GM04504 (cell line): ENCODE measurements around the gene CDH6.

Experiments
- DNase-seq: peaks from one replicate; pipeline ENCODE4 v3.0.0-alpha.2; 2012; ENCODE audit warnings: low read depth

CDH6 gene

DNA sequence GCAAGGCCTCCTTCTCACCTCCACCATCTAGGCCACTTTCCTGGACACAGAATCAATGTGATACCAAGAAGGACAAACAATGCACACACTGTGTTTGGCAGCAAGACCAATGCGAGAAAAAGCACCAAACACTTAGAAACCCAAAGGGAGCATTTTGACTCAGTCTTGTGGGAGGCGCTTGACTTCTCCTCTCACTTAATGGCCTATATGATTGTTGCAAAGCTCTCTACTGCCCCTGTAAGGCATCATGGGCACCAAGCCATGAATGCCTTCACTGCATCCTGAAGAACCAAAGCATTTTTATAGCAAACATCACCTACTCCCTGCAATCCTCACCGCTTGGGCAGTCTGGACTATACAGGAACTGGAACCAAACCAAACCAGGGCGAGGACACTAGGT is 57.5 kb downstream of the CDH6 start:
- no peak for DNase-seq

DNA sequence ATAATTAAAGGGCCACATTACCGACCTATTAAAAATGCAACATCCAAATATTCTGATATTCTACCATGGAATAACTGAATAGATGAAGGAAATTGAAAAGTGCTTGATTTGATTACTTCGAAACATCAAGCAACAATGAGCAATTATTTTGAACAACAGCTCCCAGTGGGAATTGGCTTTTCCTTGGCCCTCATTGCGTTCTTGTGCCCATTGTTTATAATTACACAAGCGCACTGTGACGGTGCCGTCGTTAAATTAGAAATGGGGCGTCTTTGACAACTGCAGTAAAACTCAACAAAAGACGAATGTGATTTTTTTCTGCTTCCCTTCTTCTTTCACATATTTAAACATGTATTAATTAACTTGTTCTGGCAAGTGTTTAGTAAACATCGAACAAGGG is 61.6 kb downstream of the CDH6 start:
- no peak for DNase-seq

DNA sequence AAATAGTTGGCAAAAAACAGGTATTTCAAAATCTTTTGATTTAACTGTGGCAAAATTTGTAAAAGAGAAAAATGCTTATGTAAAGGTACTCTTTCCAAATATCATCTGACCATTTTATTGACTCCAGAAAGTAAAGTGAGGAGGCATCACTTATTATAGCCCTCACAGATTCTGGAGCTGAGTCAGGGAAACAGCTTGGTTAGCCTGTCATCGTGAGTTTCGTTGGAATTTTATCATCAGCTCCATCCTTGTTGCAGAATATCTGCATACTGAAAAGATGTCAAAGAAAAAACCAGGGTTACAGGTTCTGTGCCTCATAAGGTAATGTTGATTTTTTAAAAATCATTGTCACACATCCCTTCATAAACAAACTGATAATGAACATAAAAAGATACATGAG is 74.8 kb downstream of the CDH6 start:
- DNase-seq, result no peak

DNA sequence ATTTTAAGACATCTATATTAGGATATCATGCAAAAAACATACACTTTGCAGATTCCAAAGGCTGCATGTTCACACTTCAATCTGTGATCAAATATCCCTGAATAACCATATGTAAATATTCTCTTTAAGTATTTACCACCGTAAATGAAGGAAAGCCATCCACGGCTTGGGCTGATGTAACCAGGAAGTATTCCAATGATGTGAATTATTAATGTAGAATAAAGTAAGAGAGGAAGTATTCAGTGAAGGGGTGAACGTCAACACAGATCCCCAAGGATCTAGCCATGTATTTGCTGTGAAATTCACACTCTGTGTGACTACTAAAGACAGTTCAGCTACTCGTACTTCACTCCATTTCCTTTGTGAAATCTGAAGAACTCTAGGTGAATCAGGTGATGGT is 75.2 kb downstream of the CDH6 start:
- no peak for DNase-seq

DNA sequence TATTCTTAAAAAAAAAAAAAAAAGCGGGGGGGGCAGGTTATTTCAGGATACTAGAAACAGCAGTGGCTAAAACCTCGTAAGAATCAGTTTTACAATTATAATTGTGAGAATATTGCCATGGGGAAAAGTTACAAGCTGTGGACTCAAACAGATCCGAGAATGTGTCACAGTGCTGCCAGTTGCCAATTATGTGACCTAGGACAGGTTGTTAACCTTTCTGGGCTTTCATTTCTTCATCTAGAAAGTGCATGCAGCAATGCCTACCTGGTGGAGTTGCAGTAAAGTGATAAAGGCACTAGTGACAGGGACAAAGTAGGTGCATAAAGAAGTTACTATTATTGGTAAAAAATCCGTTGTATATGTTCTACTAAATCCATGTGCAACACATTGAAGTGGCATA is 75.8 kb downstream of the CDH6 start:
- DNase-seq, result no peak

DNA sequence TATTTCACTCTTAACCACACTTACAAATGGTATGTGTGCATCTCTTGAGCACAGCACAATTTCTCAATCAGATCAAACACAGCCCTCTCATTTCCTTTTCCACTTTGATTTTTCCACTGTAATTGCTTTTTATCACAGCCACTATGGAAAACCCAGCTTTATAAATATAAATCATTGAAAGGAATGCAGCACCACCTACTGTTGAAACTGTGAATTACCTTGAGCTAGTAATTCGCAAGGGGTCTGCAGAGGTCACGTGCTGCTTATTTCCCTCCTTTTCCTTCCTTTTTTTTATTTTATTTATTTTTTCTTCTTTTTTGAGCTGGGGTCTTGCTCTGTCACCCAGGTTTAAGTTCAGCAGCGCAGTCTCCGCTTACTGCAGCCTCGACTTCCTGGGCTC is 76.9 kb downstream of the CDH6 start:
- DNase-seq, result no peak

DNA sequence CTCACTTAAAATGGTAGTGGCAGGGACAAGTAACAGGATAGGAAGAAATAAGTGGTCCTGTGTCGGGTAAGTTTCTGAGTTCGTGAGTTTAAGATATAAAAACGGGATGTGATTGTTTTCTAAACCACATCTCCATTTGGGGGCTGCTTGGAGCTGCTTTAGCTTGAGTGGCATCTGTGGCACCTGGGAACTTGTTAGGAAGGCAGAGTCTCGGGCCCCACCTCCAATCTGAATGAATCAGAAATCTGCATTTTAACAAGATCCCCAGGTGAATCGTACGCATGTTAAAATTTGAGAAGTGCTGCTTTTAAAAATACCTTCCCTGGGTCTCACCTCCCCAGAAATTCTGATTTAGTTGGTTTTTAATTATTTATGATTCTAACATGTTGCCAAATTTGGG is 78.1 kb downstream of the CDH6 start:
- DNase-seq, result no peak

DNA sequence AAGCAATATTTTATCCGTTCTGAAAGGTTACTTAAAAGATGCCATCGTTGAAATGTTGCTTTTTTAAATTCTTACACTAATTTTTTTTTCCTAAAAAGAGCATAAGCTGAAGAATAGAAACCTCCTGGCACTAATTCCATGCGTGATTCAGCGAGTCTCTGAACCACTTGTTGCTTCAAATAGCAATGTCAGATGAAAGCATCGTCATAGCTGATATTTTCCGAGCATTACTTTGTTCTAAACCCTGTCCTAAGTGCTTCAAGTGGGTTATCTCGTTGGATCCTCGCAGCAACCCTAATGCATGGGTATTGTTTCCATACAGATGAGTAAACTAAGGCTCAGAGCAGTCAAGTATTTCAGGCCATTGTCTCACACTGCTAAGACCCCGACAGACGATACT is 79.7 kb downstream of the CDH6 start:
- DNase-seq, result no peak

DNA sequence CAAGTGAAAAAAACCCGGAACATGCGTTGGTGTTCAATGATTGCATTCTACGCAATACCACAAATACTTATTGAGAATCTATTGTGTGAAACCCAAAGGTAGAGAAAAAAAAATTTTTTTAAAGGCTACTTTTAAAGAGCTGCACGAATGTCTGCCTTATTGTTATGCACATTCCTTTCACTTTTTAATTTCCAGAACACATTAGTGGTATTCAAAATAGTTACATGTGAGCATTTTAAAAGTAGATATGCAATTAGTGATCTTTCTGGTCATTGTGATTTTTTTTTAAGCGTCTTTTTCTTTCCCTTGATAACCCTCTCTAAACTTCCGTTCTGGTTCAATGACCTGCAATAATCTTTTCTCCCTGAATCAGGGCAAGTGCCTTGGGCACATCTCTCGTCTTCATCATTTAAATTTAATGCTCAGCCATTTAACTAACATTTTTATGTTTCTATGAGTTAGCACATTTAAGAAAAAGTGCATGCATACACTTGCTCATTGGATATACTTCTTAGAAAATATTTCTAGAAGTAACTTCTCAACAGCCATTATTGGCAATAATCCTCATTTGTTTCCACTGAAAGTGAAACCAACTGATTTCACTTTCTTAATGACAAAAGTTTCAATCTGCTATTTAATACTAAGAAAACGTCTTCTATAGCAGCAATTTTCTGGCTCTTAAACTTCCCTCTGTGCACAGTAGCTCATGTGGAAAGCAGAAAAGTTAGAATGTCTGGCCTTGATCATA is 80.3 kb downstream of the CDH6 start:
- no peak for DNase-seq

DNA sequence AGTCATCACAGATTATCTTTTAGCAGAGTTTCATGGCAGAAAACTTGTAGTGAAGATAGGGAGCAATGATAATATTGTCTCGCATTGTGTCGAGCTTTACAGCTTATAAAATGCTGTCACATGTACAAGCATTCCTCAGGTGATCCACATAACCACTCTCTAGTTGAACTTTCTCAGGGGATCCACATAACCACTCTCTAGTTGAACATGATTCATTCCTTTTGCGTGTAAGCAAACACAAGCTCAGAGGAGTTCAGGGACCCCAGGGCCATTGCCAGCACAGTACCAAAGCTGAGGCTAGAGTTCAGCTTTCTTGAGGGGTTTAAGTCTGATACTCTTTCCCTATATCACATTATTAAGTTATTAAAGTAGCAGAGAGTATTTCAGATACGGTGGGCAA is 86.7 kb downstream of the CDH6 start:
- no peak for DNase-seq

DNA sequence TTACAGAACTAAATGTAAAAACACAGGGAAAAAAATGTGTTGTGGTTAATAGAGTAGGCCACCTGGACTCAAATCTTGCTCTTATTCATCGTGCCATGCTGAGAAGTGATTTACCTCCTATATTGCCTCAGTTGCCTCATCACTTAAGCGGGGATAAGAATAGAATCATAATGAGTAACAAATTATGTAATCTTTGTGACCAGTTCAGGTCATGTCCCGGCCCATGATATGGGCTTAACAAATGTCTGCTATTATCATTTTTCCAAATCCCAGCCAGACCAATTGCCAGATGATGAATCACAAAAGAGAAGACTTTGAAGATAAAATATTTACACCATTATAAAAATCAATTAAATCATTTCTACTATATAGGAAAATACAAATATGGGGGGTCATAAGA is 89.8 kb downstream of the CDH6 start:
- DNase-seq, result no peak

DNA sequence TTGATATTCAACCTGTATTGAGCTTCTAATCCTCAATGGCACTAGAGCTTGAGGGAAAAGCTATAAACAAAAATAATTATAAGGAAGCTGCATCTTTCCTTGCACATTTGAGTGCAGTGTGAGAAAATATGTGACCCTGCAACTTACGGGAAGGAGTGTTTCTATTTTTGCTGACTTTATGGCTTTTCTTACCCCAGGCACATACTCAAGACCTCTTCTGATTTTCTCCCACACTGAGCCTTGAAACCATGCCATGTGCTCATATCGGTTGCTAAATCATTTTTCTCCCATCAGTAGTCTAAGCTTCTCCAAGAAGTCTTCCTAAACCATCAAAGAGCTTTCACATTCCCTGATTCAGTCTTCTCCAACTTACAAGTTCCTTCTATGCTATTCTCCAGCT is 91.5 kb downstream of the CDH6 start:
- no peak for DNase-seq

DNA sequence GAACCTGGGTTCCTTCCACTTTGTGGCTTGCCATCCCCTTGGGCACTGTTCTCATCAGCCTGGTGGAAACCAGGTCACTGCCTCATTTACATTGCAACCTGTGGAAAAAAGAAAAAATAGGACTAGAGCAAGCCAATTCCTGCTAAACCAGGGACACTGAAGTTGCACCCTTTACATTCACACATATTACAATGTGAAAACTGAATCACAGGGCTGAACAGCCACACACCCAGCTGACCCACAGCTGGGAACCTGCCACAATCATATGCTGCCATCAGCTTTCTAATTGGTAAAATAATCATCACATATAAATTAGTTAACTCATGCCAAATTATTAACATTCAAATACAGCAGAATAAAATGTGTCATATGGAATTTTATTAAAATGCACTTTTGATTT is 94.5 kb downstream of the CDH6 start:
- no peak for DNase-seq

DNA sequence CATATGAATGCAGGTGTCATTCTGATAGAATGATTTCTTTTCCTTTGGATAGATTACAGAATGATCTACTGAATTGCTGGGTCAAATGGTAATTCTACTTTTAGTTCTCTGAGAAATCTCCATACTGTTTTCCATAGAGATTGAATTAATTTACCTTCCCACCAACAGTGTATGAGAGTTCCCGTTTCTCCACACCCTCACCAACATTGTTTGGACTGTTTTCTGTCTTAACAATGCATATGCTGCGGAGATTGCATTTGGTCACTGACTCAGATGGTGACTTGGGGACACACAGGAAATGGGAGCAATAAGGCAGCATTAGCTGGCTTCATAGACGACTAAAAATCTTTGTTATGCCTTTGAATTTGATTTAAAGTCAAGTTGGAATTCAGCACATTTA is 95.9 kb downstream of the CDH6 start:
- no peak for DNase-seq

DNA sequence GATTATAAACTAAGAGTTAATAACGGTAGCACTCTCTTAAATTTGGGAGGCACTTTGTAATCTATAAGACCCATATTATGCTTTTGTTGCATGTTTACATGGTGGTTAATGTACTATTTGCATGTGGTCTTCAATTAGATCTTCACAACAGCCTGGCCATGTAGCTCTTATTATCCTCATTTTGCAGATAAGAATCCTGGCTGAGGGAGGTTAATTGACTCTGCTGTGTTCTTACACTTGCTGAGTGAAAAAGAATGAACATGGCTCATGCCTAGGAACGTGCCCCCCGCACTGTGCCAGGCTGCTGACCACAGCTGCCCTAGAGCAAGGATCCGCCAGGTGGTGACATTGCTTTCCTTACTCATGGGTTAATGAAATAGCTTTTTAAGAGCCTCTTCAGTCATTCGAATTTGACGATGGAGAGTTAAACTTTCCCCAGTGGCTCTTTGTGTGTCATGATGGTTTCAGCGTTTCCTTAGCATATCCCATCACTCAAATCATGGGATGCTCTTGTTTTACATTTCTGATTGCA is 97.9 kb downstream of the CDH6 start:
- no peak for DNase-seq

DNA sequence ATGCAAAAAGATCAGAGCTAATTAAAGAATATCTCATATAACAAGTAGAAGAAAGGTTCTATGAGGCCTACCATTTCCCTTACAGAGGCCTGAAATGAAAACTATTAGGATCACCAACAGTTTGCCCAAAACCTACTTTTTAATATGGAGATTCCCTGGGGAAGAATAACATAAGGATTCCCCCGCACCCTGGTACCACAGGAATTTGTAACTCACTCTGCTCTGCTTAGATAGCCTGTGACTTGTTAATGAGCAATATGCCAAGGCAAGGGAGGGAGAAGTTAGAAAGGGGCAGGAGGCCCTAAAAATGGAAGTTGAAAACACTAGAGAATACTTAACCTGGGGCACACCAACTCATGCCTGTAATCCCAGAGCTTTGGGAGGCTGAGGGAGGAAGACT is 107.0 kb downstream of the CDH6 start:
- no peak for DNase-seq

DNA sequence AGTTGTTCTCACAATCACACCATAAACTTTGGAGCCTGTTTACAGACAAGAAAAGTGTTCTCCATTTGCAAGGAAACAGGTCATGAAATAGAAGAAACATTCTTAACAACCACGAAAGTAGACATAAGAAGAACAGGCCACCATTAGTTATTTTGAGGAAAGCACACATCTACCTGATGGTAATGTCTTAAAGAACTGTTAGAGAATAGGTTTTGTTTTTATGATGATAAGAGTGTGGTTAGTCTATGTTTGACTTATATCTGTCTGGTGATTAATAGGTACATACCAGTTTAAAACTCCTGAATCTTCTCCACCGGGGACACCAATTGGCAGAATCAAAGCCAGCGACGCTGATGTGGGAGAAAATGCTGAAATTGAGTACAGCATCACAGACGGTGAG is 108.3 kb downstream of the CDH6 start:
- no peak for DNase-seq

DNA sequence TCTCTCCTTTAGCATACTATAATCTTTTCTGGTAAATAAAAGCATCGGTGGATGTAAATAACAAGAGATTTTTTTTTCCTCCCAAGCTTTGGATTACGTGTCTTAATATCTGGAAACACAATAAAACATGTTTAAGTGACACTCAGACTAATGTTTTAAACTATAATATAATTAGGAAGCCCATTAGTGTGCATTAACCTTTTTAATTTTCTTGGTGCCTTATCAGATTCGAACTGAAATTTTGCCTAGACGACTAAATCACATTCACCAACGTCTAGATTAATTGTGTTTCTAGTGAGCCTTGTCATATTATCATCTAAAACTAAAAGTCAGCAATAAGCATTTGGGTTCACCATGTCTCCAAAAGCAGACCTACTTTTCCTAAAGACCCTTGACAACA is 110.2 kb downstream of the CDH6 start:
- DNase-seq, result no peak

DNA sequence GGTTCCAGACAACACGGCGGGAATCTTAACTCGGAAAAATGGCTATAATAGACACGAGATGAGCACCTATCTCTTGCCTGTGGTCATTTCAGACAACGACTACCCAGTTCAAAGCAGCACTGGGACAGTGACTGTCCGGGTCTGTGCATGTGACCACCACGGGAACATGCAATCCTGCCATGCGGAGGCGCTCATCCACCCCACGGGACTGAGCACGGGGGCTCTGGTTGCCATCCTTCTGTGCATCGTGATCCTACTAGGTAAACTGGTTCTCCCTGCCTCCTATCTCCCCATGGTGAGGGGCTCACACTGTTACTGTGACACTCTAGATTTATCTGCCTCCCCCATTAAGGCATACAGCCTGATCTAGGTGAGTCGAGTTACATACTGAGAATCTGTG is 124.2 kb downstream of the CDH6 start:
- DNase-seq, result no peak

DNA sequence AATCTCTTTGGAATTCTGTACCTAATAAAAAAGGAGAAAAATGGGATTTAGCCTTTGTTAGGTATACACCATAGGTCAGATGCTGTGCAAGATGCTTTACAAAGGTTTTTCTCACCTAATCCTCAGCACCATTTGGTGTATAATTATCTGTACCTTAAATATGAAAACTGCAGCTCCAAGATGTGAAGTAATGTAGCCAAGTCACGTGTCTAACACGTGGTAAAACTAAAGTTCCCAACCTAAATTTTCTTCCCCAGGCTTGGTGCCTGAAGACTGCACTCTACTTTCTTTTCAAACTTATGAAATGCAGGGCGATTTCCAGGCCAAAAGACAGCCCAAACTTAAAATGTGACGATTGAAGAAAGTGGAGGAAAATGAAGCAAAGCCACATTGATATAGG is 125.8 kb downstream of the CDH6 start:
- DNase-seq, result no peak

DNA sequence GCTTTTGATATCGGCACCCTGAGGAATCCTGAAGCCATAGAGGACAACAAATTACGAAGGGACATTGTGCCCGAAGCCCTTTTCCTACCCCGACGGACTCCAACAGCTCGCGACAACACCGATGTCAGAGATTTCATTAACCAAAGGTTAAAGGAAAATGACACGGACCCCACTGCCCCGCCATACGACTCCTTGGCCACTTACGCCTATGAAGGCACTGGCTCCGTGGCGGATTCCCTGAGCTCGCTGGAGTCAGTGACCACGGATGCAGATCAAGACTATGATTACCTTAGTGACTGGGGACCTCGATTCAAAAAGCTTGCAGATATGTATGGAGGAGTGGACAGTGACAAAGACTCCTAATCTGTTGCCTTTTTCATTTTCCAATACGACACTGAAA is 129.5 kb downstream of the CDH6 start:
- DNase-seq, result no peak

DNA sequence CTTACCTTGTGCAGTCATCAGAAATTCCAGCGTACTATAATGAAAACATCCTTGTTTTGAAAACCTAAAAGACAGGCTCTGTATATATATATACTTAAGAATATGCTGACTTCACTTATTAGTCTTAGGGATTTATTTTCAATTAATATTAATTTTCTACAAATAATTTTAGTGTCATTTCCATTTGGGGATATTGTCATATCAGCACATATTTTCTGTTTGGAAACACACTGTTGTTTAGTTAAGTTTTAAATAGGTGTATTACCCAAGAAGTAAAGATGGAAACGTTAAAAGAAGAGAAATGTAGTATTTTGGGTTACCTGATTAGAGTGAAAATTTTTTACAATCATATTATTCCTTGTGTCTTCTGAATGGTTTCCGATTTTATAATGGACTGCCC is 131.4 kb downstream of the CDH6 start:
- DNase-seq, result no peak

DNA sequence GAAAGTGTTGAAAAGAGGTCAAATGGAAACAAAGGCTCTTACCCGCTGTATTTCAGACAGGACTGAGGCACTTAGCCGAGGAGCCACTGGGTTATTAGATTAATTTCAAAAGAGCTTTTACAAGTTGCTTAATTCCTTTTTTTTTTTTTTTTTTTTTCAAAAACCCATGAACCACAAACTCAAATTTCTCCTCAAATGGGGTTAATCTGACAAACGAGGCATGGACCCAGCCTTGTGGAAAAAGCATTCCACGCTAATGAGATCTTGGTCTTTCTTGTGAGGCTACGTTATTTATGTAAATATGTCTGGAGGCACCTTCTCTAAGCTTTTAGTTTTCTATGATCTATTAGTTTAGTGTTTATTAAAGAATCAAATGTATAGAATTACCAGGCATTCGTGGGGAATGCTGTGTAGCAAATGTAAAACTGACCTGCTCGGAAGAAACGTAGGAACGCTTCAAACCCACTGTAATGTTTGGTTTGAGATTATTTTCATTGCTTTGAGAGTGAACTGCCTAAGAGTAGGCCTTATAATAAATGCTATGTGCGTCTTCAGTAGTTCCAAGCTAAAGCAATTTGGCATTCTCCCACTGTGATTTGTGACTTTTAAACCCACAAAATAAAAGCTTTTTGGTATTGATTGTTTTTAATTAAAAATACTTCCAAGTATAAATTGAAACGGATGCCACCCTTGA is 134.7 kb downstream of the CDH6 start:
- DNase-seq, result no peak

DNA sequence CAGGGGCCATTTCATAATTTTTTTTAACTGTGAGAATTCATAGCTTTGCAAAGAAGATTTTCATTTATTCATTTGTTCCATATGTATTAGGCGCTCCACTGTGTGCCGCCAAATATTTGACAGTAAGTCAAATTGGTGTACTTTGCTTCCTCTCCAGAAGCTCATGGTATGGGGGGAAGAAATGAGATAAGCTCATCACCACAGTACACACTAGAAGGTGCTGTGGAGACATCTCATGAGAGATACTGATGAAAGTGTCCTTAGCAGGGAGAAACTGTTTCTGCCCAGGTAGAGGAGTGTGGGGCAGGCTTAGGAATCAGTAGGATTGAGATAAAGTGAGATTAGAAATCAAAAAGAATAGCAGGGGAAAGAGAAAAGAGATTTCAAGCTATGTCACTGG is 136.2 kb downstream of the CDH6 start:
- no peak for DNase-seq
